HUES48 (cell line): ENCODE results near the gene NRG3.

Experiments
- H3K27ac ChIP-seq: one replicate; pipeline ENCODE4 v1.7.0; 2013; ENCODE audit warnings: low read depth, low read length, inconsistent platforms
- H3K27me3 ChIP-seq: 2 replicates; pipeline ENCODE4 v1.6.1; 2013; ENCODE audit warnings: mild to moderate bottlenecking, low read length; ENCODE audit not compliant: control insufficient read depth, insufficient read depth
- H3K36me3 ChIP-seq: 2 replicates; pipeline ENCODE4 v1.6.1; 2013; ENCODE audit warnings: low read length; ENCODE audit not compliant: control insufficient read depth, insufficient read depth
- H3K4me1 ChIP-seq: 2 replicates; pipeline ENCODE4 v1.6.1; 2013; ENCODE audit warnings: mild to moderate bottlenecking, low read length; ENCODE audit not compliant: control insufficient read depth, insufficient read depth
- H3K4me3 ChIP-seq: 2 replicates; pipeline ENCODE4 v1.5.1; 2013; ENCODE audit warnings: mild to moderate bottlenecking, low read depth, low read length
- H3K9ac ChIP-seq: 2 replicates; pipeline ENCODE4 v1.6.1; 2013; ENCODE audit warnings: mild to moderate bottlenecking, low read depth, low read length, moderate library complexity
- H3K9me3 ChIP-seq: 2 replicates; pipeline ENCODE4 v1.6.1; 2013; ENCODE audit warnings: low read length; ENCODE audit not compliant: control insufficient read depth, insufficient read depth

The NRG3 gene

DNA sequence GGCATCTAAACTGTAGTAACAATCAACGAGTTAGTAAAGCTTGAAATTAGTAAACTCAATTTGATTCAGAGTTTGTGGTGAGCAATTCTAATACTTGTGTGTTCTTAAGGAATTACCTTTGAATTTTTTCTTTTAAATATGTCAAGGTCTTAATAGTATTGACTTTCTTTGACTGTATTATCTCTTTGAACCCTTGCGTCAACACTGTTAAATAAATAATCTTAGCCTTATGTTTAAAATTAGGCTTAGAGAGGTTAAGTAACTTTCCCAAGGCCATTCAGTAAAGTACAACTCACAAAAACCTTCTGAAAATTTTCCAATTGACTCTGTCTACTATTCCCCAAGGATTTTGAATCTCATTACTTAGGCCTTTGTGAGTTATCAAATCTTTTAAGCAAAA is 716.4 kb downstream of the NRG3 start:
- Histone ChIP-seq H3K4me3 (no peak overlapping the region), H3K27ac (no peak overlapping the region), H3K4me1 (peaks cover 6% of the 10 kb centered on the region; the same call in 1 of the 2 replicates), H3K9me3 (no peaks in the 10 kb centered on the region), H3K9ac (no peak overlapping the region), H3K36me3 (no peaks in the 10 kb centered on the region), H3K27me3 (no peaks in the 10 kb centered on the region)

DNA sequence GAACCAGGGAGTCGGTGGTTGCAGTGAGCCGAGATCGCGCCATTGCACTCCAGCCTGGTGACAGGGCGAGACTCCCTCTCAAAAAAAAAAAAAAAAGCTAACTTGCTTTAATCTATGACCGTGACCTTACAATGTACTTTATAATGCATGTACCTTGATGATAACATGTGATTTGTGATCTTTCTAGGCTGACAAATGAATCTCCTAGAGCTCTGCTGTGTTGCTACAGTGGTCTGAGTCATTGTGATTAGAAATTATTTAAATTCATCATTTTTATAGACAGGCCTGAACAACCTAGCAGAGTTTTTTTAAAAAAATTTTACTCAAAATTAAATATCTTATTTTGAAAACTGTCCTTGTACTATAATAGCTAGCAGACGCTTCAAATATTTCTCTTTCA is 722.8 kb downstream of the NRG3 start:
- Histone ChIP-seq H3K27ac (no peak overlapping the region), H3K9ac (no peak overlapping the region), H3K4me1 (peaks cover 6% of the 10 kb centered on the region; the same call in 1 of the 2 replicates), H3K4me3 (no peak overlapping the region), H3K36me3 (no peaks in the 10 kb centered on the region), H3K27me3 (no peaks in the 10 kb centered on the region), H3K9me3 (no peaks in the 10 kb centered on the region)

DNA sequence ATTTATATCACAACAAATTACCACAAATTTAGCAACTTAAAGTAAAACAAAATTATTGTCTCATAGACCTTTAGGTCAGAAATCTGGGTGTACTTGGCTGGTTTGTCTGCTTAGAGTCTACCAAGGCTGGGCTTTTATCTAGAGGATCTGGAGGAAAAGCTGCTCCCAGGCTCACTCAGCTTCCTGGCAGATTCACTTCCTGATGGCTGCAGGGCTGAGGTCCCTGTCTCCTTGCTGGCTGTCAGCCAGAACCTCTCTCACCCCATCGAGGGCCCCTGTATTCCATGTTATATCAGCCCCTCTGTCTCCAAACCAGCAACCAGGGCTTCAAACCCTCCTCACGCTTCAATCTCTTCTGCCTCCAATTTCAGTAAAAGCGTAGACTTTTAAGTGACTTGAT is 734.9 kb downstream of the NRG3 start:
- H3K4me1 ChIP-seq: peaks cover 14% of the 10 kb centered on the region; the same call in 1 of the 2 replicates
- no peak overlapping the region for H3K27ac ChIP-seq
- no peak overlapping the region for H3K4me3 ChIP-seq
- H3K36me3 ChIP-seq: no peaks in the 10 kb centered on the region
- no peak overlapping the region for H3K9ac ChIP-seq
- no peaks in the 10 kb centered on the region for H3K9me3 ChIP-seq
- H3K27me3 ChIP-seq: no peaks in the 10 kb centered on the region

DNA sequence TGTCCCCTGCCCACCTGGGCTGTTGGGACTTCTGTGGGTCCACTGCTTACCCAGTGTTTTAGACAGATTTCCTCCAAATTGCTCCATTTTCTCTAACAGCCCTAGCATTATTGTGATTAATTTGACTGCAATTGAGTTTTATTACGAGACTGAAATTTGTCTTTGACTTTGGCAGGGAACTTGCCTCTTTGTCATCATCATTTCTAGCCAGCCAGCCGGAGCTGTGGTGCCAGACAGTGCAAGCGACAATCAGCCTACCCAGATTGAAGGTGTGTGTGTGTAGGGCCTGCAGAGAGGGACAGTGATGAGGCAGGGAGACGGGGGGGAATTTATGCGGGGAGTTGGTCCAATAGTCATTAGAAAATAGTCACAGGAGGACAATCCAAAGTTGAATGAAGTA is 743.0 kb downstream of the NRG3 start:
- Histone ChIP-seq H3K9ac (no peak overlapping the region), H3K4me3 (no peak overlapping the region), H3K9me3 (no peaks in the 10 kb centered on the region), H3K27me3 (no peaks in the 10 kb centered on the region), H3K4me1 (no peaks in the 10 kb centered on the region), H3K27ac (no peak overlapping the region), H3K36me3 (no peaks in the 10 kb centered on the region)

DNA sequence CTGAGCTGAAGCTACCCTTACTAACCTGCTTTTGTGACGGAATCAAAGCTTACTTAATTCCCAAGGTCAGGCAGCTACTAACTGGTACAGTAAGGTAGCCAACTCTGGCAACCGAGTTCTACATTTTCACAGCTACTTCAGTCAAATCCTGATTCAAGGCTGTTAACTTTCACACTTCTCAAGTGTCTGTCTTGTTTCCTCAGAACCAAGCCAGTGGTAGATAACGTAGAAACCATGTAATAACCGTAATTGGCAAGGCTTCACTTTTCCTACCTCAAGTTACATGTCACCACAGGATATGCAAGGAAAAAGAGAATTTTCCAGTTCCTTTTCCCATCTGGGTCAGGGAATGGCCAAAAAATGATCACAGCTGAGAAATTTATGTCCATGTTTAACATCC is 746.7 kb downstream of the NRG3 start:
- Histone ChIP-seq H3K9me3 (no peaks in the 10 kb centered on the region), H3K27me3 (no peaks in the 10 kb centered on the region), H3K36me3 (no peaks in the 10 kb centered on the region), H3K27ac (no peak overlapping the region), H3K4me1 (no peaks in the 10 kb centered on the region), H3K9ac (no peak overlapping the region), H3K4me3 (no peak overlapping the region)

DNA sequence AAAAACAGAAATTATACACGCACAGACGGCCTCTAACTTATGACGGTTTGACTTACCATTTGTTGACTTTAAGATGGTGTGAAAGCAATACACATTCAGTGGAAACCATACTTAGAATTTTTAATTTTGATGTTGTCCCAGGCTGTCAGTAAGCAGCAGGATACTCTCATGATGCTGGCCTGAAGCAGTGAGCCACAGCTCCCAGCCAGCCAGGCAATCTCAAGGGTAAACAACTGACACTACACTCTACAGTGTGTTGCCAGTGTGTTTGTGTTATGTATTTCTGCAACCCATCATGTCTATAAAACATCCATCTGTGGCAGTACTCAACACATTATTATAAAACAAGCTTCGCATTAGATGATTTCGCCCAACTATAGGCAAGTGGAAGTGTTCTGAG is 747.5 kb downstream of the NRG3 start:
- H3K27ac ChIP-seq: no peak overlapping the region
- no peak overlapping the region for H3K9ac ChIP-seq
- H3K36me3 ChIP-seq: no peaks in the 10 kb centered on the region
- H3K27me3 ChIP-seq: no peaks in the 10 kb centered on the region
- H3K9me3 ChIP-seq: no peaks in the 10 kb centered on the region
- no peak overlapping the region for H3K4me3 ChIP-seq
- H3K4me1 ChIP-seq: no peaks in the 10 kb centered on the region

DNA sequence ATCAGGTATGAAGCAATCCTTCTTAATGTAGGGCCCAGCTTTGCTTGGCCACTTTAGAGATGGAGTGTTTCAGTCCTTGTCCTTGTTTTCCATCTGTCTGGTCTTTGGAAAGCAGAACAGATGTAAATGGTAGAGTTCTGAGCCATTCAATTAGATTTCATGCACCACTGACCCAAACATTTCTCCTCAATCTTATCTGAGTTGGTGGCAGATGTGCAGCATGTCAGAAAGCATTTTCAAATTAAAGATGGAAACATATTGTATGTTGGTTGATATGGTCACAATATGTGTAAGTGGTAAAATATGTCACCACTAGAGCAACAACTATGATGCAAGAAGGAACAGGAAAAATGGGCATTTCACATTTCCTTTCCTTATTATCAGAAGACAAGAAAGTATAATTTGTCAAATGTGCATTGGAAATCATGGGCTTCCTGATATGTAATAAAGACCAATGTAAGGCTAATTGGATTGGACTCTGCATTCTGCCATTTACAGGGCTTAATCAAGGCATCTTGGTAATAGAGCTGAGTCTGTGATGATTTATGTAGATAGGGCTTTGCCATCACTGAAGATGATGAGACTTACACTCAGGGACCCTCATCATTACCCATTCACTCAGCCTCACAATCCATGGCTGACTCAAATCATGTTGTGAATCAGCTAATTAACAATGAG is 750.7 kb downstream of the NRG3 start:
- no peak overlapping the region for H3K4me3 ChIP-seq
- H3K9ac ChIP-seq: no peak overlapping the region
- H3K4me1 ChIP-seq: peaks cover 5% of the 10 kb centered on the region; the same call in 1 of the 2 replicates
- no peaks in the 10 kb centered on the region for H3K9me3 ChIP-seq
- H3K36me3 ChIP-seq: no peaks in the 10 kb centered on the region
- H3K27me3 ChIP-seq: no peaks in the 10 kb centered on the region
- H3K27ac ChIP-seq: no peak overlapping the region

DNA sequence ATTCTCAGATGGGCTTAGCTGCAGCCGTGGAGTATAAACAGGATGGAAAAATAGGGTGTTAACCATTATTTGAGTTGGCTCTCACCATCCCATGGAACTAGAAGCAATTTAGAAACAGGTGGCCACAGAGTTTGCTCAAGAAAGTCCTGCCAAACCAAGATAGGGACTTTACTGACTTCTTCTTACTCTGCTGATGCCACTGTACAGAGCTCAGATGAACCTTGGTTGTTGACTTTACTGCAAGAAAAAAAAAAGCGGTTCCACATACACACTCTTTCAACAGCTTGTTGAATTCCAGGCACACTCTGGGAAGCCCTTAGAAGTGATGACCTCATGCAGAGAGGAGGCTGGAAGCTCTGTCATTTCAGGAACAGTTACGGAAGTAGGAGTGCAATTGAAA is 753.4 kb downstream of the NRG3 start:
- H3K27ac ChIP-seq: no peak overlapping the region
- H3K4me3 ChIP-seq: no peak overlapping the region
- H3K36me3 ChIP-seq: no peaks in the 10 kb centered on the region
- no peak overlapping the region for H3K9ac ChIP-seq
- peaks cover 5% of the 10 kb centered on the region; the same call in 1 of the 2 replicates for H3K4me1 ChIP-seq
- no peaks in the 10 kb centered on the region for H3K9me3 ChIP-seq
- no peaks in the 10 kb centered on the region for H3K27me3 ChIP-seq

DNA sequence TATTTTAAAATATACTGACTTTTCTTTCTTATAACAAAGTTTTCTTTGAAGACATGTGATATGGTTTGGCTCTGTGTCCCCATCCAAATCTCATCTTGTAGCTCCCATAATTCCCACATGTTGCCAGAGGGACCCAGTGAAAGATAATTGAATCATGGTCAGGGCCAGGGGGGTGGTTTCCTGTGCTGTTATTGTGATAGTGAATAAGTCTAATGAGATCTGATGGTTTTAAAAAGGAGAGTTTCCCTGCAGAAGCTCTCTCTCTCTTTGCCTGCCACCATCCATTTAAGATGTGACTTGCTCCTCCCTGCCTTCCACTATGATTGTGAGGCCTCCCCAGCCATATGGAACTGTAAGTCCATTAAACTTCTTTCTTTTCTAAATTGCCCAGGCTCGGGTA is 768.1 kb downstream of the NRG3 start:
- Histone ChIP-seq H3K27me3 (no peaks in the 10 kb centered on the region), H3K36me3 (no peaks in the 10 kb centered on the region), H3K9me3 (no peaks in the 10 kb centered on the region), H3K27ac (no peak overlapping the region), H3K9ac (no peak overlapping the region), H3K4me1 (no peaks in the 10 kb centered on the region), H3K4me3 (no peak overlapping the region)

DNA sequence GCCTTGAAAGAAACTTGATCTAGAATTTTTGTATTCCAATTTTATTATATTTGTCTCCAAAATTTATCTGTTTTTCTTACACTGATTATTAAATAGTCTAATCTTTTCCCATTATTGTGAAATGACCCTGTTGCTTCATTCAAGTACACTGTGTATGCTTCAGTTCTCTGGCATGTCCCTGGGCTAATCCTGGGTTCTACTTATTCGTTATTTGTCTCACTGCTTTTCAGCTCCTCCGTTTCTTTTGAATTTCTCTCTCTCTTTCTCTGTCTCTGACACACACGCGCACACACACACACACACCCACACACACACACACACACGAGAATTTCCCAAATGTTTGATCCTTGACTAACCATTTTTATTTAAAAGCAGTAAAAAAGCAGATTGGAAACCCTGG is 768.6 kb downstream of the NRG3 start:
- no peaks in the 10 kb centered on the region for H3K36me3 ChIP-seq
- H3K27ac ChIP-seq: no peak overlapping the region
- H3K4me3 ChIP-seq: no peak overlapping the region
- no peaks in the 10 kb centered on the region for H3K4me1 ChIP-seq
- H3K9me3 ChIP-seq: no peaks in the 10 kb centered on the region
- no peak overlapping the region for H3K9ac ChIP-seq
- H3K27me3 ChIP-seq: no peaks in the 10 kb centered on the region

DNA sequence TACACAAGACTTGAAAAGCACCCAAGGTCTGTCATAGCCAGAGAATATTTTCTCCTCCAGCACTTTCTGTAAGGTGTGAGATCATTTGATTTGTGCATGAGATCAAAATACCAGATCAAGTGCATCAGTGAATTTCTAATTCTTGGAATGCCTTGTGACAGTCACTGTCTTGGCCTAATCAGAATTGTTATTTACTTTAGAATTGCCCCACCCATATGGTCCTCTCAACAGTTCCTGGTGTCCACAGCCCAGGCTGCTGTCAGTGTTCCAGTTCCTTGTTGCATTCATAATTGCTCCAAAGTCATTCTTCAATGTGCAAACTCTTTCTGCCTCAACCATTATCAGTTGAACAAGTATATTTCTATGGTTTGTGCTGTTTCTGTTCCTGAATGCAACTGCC is 770.2 kb downstream of the NRG3 start:
- Histone ChIP-seq H3K4me3 (no peak overlapping the region), H3K27ac (no peak overlapping the region), H3K9me3 (no peaks in the 10 kb centered on the region)

More for the DNA sequence above, 770.2 kb downstream of the NRG3 start:
- Histone ChIP-seq H3K27me3 (no peaks in the 10 kb centered on the region), H3K9ac (no peak overlapping the region), H3K4me1 (0 out of 2 replicates have a peak, but pooled peaks cover 4% of the 10 kb centered on the region), H3K36me3 (no peaks in the 10 kb centered on the region)
